ENCODE data around the gene NEDD4L.

Gene NEDD4L

DNA sequence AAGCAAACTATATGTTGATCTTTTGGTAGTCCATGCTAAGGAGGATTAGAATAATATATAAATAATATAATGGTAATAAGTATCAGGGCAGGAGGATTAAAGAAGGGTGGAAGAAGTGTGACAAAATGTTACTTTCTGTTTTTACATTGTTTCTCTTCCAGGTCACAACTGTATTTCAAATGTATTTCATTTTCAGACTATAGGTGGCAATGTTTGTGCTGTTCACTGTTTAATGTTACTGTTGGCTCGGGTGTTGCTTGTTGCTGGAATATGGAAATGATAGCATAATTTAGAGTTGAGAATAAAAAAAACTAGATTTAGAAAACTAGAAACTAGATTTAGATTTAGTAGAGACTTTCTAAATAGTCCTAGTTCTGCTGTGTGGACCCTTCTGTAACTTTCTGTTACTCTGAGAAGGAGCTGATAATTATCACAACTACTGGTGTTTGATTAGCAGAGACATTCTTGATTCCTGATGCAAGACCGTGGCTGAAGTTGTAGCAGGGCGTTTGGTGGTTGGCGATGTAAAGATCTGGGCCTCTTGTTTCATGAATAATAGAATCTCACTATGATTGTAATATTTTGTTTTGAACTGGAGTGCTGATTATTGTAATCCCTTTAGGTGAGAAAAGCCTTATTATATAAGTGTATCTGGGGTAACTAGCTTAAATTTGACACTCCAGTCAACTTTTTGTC is 7.9 kb downstream of the NEDD4L start:
- TF ChIP-seq, protein P1, sequence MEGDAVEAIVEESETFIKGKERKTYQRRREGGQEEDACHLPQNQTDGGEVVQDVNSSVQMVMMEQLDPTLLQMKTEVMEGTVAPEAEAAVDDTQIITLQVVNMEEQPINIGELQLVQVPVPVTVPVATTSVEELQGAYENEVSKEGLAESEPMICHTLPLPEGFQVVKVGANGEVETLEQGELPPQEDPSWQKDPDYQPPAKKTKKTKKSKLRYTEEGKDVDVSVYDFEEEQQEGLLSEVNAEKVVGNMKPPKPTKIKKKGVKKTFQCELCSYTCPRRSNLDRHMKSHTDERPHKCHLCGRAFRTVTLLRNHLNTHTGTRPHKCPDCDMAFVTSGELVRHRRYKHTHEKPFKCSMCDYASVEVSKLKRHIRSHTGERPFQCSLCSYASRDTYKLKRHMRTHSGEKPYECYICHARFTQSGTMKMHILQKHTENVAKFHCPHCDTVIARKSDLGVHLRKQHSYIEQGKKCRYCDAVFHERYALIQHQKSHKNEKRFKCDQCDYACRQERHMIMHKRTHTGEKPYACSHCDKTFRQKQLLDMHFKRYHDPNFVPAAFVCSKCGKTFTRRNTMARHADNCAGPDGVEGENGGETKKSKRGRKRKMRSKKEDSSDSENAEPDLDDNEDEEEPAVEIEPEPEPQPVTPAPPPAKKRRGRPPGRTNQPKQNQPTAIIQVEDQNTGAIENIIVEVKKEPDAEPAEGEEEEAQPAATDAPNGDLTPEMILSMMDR (IDR thresholded peaks at IDR 0.05; ENCODE audit: low read depth, low read length): peak; percentile 4
- TF ChIP-seq MAX (IDR thresholded peaks at IDR 0.05; ENCODE audit: low read depth, low read length): no peak
- H3K4me3 ChIP-seq (ENCODE audit: low read depth, low read length): no peak overlapping the region
- DNase-seq (ENCODE audit: low read depth): peak; percentile 4

- TF ChIP-seq MAX (IDR thresholded peaks at IDR 0.05; ENCODE audit: low read depth, low read length) (no peak), MYC (IDR thresholded peaks at IDR 0.05; ENCODE audit: low read depth, low read length) (no peak), POLR2A (IDR thresholded peaks at IDR 0.05; ENCODE audit: extremely low read depth, insufficient read length) (no peak)
- TF ChIP-seq, protein P1 (IDR thresholded peaks at IDR 0.05; ENCODE audit: low read depth, low read length): no peak
- no peak overlapping the region for H3K4me3 ChIP-seq (ENCODE audit: low read depth, low read length)
- DNase-seq (ENCODE audit: low read depth): no peak
Measured at GRCh38 chr18:58052960-58053359, 8.9 kb downstream of the NEDD4L start.

DNA sequence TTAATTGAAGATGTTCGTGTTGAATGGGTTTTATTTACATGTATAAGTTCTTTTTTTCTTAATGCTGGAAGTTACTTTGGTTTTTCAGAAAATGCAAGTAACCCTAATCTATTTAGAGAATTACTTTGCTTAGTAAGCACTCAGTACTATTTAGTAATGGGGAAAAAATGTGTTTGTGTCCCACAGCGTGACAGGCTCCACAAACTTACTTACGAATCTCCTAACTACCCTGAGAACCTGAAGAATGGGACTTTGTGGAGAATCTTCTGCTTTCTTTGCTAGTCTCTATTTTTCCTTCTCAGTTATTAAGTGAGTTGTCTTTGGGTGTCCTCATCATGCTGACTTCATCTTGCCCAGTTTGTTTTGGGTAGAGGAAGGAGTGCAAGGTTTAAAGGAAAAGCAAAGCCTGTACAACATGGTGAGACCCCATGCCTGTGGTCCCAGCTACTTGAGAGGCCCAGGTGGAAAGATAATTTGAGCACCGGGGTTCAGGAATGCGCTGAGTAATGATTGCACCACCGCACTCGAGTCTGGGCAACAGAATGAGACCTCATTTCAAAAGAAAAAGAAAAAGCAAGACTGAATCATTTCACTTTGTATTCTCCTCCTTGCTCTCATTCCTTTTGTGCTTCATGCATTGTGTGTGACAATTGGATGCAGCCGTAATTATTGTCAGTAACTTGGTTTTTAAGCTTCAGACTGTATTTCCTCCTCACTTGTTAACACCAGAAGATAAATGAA is 10.2 kb downstream of the NEDD4L start:
- TF ChIP-seq MAX (IDR thresholded peaks at IDR 0.05; ENCODE audit: low read depth, low read length): no peak
- no peak for TF ChIP-seq POLR2A (IDR thresholded peaks at IDR 0.05; ENCODE audit: extremely low read depth, insufficient read length)
- TF ChIP-seq MYC (IDR thresholded peaks at IDR 0.05; ENCODE audit: low read depth, low read length): no peak
- TF ChIP-seq, protein P1 (IDR thresholded peaks at IDR 0.05; ENCODE audit: low read depth, low read length): no peak
- no peak overlapping the region for H3K4me3 ChIP-seq (ENCODE audit: low read depth, low read length)
- DNase-seq (ENCODE audit: low read depth): no peak

- DNase-seq (ENCODE audit: low read depth): no peak
- TF ChIP-seq POLR2A (IDR thresholded peaks at IDR 0.05; ENCODE audit: extremely low read depth, insufficient read length) (no peak), MYC (IDR thresholded peaks at IDR 0.05; ENCODE audit: low read depth, low read length) (no peak), MAX (IDR thresholded peaks at IDR 0.05; ENCODE audit: low read depth, low read length) (no peak)
- TF ChIP-seq, protein P1 (IDR thresholded peaks at IDR 0.05; ENCODE audit: low read depth, low read length): no peak
- no peak overlapping the region for H3K4me3 ChIP-seq (ENCODE audit: low read depth, low read length)
Measured at GRCh38 chr18:58055890-58056558, 12.0 kb downstream of the NEDD4L start.

DNA sequence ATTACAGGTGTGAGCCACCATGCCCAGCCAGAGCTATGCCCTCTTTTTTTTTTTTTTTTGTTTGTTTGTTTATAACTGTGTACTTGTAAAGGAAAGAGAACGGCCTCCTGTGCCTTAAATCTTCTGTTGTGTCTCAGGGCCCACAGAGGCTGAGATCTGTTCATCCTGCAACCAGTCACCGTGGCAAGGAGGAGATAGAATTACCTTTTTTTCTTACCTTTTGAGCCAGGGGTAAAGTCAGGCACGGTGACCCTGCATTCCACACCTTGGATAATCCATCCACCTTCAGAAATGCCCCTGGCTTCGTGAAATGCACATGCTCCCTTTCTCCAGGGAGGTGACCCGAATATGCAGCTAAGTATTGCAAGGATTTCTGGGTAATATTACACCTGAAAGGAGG is 12.8 kb downstream of the NEDD4L start:
- H3K4me3 ChIP-seq (ENCODE audit: low read depth, low read length): no peak overlapping the region
- no peak for TF ChIP-seq POLR2A (IDR thresholded peaks at IDR 0.05; ENCODE audit: extremely low read depth, insufficient read length)
- no peak for TF ChIP-seq MYC (IDR thresholded peaks at IDR 0.05; ENCODE audit: low read depth, low read length)
- no peak for TF ChIP-seq MAX (IDR thresholded peaks at IDR 0.05; ENCODE audit: low read depth, low read length)
- TF ChIP-seq, protein P1 (IDR thresholded peaks at IDR 0.05; ENCODE audit: low read depth, low read length): no peak
- no peak for DNase-seq (ENCODE audit: low read depth)
